CD4-positive, alpha-beta memory T cell (primary cell): Measurements from ENCODE around the gene FKBP5. TPM values are rescaled to one million over a fixed set of nuclear protein-coding genes. Genes with fewer than 3 reads are reported as not detected.
A peak's percentile ranks its signal among the peaks of the same experiment; 100 is the strongest.

Source experiments
- CTCF ChIA-PET: fragments of 350-600 bp; sonication (Branson Sonifier 250); formaldehyde crosslinking; loops from one replicate; lab custom pipeline; 2021; ENCODE audit warnings: inconsistent platforms; ENCODE audit not compliant: partially characterized antibody; lab: Charles Lee
- POLR2A ChIA-PET: fragments of 350-600 bp; sonication (Branson Sonifier 250); formaldehyde crosslinking; loops from one replicate; lab custom pipeline; 2021; ENCODE audit not compliant: partially characterized antibody; lab: Charles Lee
- DNase-seq, 5 donors: peaks; one replicate each; pipeline versions ENCODE4 v3.0.0 to v3.0.0-alpha.2; 2020 to 2022; ENCODE audit warnings: mixed read lengths in 1 of 5
- H3K27ac ChIP-seq: one replicate; pipeline ENCODE4 v1.7.0; 2013; ENCODE audit warnings: low read depth, low read length
- H3K27me3 ChIP-seq: 2 replicates; pipeline ENCODE4 v1.7.0; 2013; ENCODE audit warnings: mild to moderate bottlenecking, low read length, moderate library complexity; ENCODE audit not compliant: insufficient read depth
- H3K36me3 ChIP-seq: 2 replicates; pipeline ENCODE4 v1.7.0; 2013; ENCODE audit warnings: mild to moderate bottlenecking, low read length, moderate library complexity; ENCODE audit not compliant: insufficient read depth
- H3K4me1 ChIP-seq: 2 replicates; pipeline ENCODE4 v1.7.0; 2013; ENCODE audit warnings: mild to moderate bottlenecking, low read length, moderate library complexity; ENCODE audit not compliant: insufficient read depth
- H3K4me3 ChIP-seq, 2 donors: one replicate each; pipeline ENCODE4 v1.7.0; 2013; ENCODE audit warnings: low read length in 2 of 2, mild to moderate bottlenecking in 1 of 2
- H3K9me3 ChIP-seq, 2 donors: one replicate each; pipeline ENCODE4 v1.7.0; 2013; ENCODE audit warnings: low read length in 2 of 2, control low read depth in 1 of 2; ENCODE audit not compliant: control insufficient read depth in 1 of 2
- H3K27ac Mint-ChIP-seq, 7 donors: one replicate each; pipeline ENCODE4 v1.8.0; 2020 to 2021; ENCODE audit warnings: mixed read lengths in 7 of 7, mild to moderate bottlenecking in 6 of 7, inconsistent platforms in 3 of 7, moderate library complexity in 3 of 7
- H3K27me3 Mint-ChIP-seq, 2 donors: one replicate each; pipeline ENCODE4 v1.8.0; 2020 to 2021; ENCODE audit warnings: mixed read lengths in 2 of 2
- H3K36me3 Mint-ChIP-seq, 2 donors: one replicate each; pipeline ENCODE4 v1.8.0; 2020 to 2021; ENCODE audit warnings: mixed read lengths in 2 of 2, inconsistent platforms in 1 of 2, mild to moderate bottlenecking in 1 of 2
- H3K4me1 Mint-ChIP-seq, 4 donors: one replicate each; pipeline ENCODE4 v1.8.0; 2020 to 2021; ENCODE audit warnings: mixed read lengths in 4 of 4, mild to moderate bottlenecking in 1 of 4
- H3K4me3 Mint-ChIP-seq, 8 donors: one replicate each; pipeline ENCODE4 v1.8.0; 2020 to 2021; ENCODE audit warnings: mixed read lengths in 8 of 8, mild to moderate bottlenecking in 7 of 8, moderate library complexity in 6 of 8, inconsistent platforms in 3 of 8
- H3K9me3 Mint-ChIP-seq, 8 donors: one replicate each; pipeline ENCODE4 v1.8.0; 2020 to 2021; ENCODE audit warnings: mixed read lengths in 8 of 8, mild to moderate bottlenecking in 5 of 8, inconsistent platforms in 3 of 8, moderate library complexity in 1 of 8
- intact Hi-C: fragments of 100-400 bp; cut with micrococcal nuclease; formaldehyde crosslinking; loops from one replicate; pipeline ENCODE4 v1.15.1; 2023
- polyA plus RNA-seq, 2 donors: library from polyadenylated mRNA; unstranded; fragments of 300-500 nt; fragmentation: Illumina TruSeq; gene quantifications; one replicate each; pipeline ENCODE4 v1.2.3, GENCODE V29; 2021
- total RNA-seq, 2 experiments: library from RNA; stranded (reverse); gene quantifications; one replicate each; pipeline ENCODE4 v1.2.3, GENCODE V29; 2021

Gene FKBP5
- total and polyA plus RNA-seq, 4 experiments from 2014 or later = 72.9 to 233 (median 84.2) TPM

DNA sequence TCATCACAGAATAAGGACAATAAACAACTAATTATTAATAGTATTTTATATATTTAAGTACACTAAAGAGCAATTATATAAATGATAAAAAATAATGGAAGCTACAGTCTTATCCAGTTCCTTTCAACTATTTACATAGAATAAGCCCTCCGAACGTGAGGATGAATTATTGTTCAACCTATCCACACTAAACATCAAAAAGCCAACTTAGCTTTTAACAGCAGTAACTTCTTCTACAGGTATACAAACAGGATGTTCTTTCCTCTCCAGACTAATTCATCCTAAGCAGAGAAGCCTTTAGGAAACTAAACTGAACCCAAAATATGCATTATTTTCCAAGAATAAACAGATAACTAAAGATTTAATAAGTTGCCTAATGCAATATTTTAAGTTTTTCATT lies 2.3 kb downstream of the FKBP5 start:
- H3K27ac Mint-ChIP-seq = peak overlapping the region in 3 of 7 donors; percentile 57 to 98 (median 92)
- peak overlapping the region; percentile 51 to 99 for H3K4me3 ChIP-seq
- H3K27ac ChIP-seq = no peak overlapping the region
- no peaks in the 10 kb centered on the region for H3K9me3 ChIP-seq
- H3K27me3 Mint-ChIP-seq = no peaks in the 10 kb centered on the region
- ChIA-PET CTCF (interaction anchor here (0.8 to 3.2 kb wide), 12 partner anchors 12 to 62 kb away, joined by 3 to 33 read pairs (median 5); partner anchors contain the start of gene ARMC12), POLR2A (interaction anchor here (1.4 to 8.5 kb wide), 10 partner anchors 9 to 85 kb away, joined by 4 to 141 read pairs (median 12); partner anchors contain the start of gene ARMC12)
- intact Hi-C loops = loop anchor here (5.0 kb wide), 1 partner anchor 49 kb away; no protein-coding TSS in a partner anchor
- H3K36me3 ChIP-seq = no peaks in the 10 kb centered on the region
- H3K9me3 Mint-ChIP-seq = no peaks in the 10 kb centered on the region
- peaks cover 18 to 43% (median 22%) of the 10 kb centered on the region in 4 donors for H3K4me1 Mint-ChIP-seq
- H3K4me1 ChIP-seq = peaks cover 44% of the 10 kb centered on the region
- no peak for DNase-seq
- H3K4me3 Mint-ChIP-seq = peak overlapping the region; percentile 96 to 100 (median 100)
- H3K27me3 ChIP-seq = no peaks in the 10 kb centered on the region
- peaks cover 3 to 20% of the 10 kb centered on the region in 2 donors for H3K36me3 Mint-ChIP-seq

DNA sequence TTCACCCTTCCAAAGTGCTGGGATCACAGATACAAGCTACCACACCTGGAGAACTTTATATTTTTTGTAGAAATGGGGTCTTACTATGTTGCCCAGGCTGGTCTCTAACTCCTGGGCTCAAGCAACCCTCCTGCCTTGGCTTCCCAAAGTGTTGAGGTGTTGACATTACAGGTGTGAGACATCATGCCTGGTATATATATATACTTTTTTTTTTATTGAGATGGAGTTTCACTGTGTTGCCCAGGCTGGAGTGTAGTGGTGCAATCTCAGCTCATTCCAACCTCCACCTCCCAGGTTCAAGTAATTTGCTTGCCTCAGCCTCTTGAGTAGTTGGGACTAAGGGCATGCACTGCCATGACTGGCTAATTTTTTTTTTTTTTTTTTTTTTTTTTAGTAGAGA lies 5.4 kb downstream of the FKBP5 start:
- Mint-ChIP-seq H3K4me1 (peaks cover 33 to 64% (median 36%) of the 10 kb centered on the region in 4 donors), H3K4me3 (peak overlapping the region in 5 of 8 donors; percentile 9 to 57 (median 57)), H3K27me3 (no peaks in the 10 kb centered on the region), H3K27ac (peak overlapping the region in 5 of 7 donors; percentile 37 to 79 (median 64)), H3K36me3 (peaks cover 16 to 31% of the 10 kb centered on the region in 2 donors), H3K9me3 (no peaks in the 10 kb centered on the region)
- no peaks in the 10 kb centered on the region for H3K36me3 ChIP-seq
- H3K27me3 ChIP-seq = no peaks in the 10 kb centered on the region
- no peaks in the 10 kb centered on the region for H3K9me3 ChIP-seq
- intact Hi-C loops = no loop called here
- no peak for DNase-seq
- H3K4me1 ChIP-seq = peaks cover 74% of the 10 kb centered on the region
- ChIA-PET CTCF (interaction anchor here (0.7 to 2.7 kb wide), 7 partner anchors 14 to 504 kb away, joined by 3 to 14 read pairs (median 4); partner anchors contain the start of gene ARMC12), POLR2A (interaction anchor here (0.6 to 8.5 kb wide), 7 partner anchors 15 to 99 kb away, joined by 3 to 141 read pairs (median 3); no protein-coding TSS in a partner anchor)
- no peak overlapping the region for H3K27ac ChIP-seq
- no peak overlapping the region for H3K4me3 ChIP-seq

DNA sequence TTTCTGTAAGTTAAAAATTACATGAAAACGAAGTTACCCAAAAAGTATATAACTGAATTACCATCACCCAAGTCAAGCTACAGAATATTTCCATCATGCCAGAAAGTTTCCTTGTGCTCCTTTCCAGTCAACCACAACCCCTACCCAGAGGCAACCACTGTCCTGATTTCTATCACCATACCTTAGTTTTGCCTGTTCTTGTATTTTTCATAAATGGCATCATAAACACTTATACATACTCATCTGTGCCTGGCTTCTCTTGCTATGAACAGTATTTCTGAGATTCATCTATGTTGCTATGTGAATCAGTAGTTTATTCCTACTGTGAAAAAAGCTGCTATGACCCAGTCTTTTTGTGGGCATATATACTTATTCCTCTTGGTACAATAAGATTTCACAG lies 7.4 kb downstream of the FKBP5 start:
- Histone ChIP-seq H3K36me3 (no peaks in the 10 kb centered on the region), H3K4me1 (peaks cover 93% of the 10 kb centered on the region), H3K27me3 (no peaks in the 10 kb centered on the region), H3K4me3 (no peak overlapping the region), H3K9me3 (no peaks in the 10 kb centered on the region), H3K27ac (no peak overlapping the region)
- peak overlapping the region in 6 of 7 donors; percentile 24 to 83 (median 60) for H3K27ac Mint-ChIP-seq
- DNase-seq = peak in 1 of 5 donors; percentile 45
- no peaks in the 10 kb centered on the region for H3K9me3 Mint-ChIP-seq
- peaks cover 21 to 24% of the 10 kb centered on the region in 2 donors for H3K36me3 Mint-ChIP-seq
- intact Hi-C loops = loop anchor here (2.0 kb wide), 1 partner anchor 16 kb away; no protein-coding TSS in a partner anchor
- CTCF ChIA-PET = interaction anchor here (0.7 to 3.0 kb wide), 11 partner anchors 11 to 159 kb away, joined by 3 to 13 read pairs (median 5); partner anchors contain the start of gene ARMC12
- peak overlapping the region in 7 of 8 donors; percentile 4 to 79 (median 57) for H3K4me3 Mint-ChIP-seq
- H3K27me3 Mint-ChIP-seq = no peaks in the 10 kb centered on the region
- peaks cover 47 to 68% (median 53%) of the 10 kb centered on the region in 4 donors for H3K4me1 Mint-ChIP-seq
- POLR2A ChIA-PET = interaction anchor here (1.1 to 7.2 kb wide), 6 partner anchors 8 to 50 kb away, joined by 3 to 56 read pairs (median 6); no protein-coding TSS in a partner anchor

DNA sequence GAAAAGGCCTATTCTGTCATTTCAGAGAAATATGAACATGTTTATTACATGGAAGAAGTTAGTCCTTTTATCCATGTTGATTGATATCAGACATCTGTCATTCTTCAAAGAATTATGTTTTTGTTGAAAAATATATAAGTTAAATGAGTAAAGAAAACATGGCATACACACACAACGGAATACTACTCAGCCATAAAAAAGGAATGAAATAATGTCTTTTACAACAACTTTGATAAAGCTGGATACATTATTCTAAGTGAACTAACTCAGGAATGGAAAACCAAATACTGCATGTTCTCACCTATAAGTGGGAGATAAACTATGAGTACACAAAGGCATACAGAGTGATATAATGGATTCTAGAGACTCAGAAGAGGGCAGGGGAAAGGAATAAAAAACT lies 9.3 kb downstream of the FKBP5 start:
- H3K4me1 Mint-ChIP-seq = peaks cover 61 to 82% (median 71%) of the 10 kb centered on the region in 4 donors
- Histone ChIP-seq H3K4me1 (peaks cover 96% of the 10 kb centered on the region), H3K9me3 (no peaks in the 10 kb centered on the region), H3K36me3 (no peaks in the 10 kb centered on the region), H3K27me3 (no peaks in the 10 kb centered on the region), H3K27ac (no peak overlapping the region), H3K4me3 (no peak overlapping the region)
- H3K9me3 Mint-ChIP-seq = no peaks in the 10 kb centered on the region
- DNase-seq = no peak
- intact Hi-C loops = no loop called here
- no peaks in the 10 kb centered on the region for H3K27me3 Mint-ChIP-seq
- ChIA-PET POLR2A (interaction anchor here (0.5 to 7.2 kb wide), 5 partner anchors 11 to 62 kb away, joined by 3 to 56 read pairs (median 3); no protein-coding TSS in a partner anchor), CTCF (interaction anchor here (1.0 to 3.0 kb wide), 3 partner anchors 53 to 57 kb away, joined by 3 to 13 read pairs (median 12); partner anchors contain the start of gene ARMC12)
- H3K36me3 Mint-ChIP-seq = peaks cover 21 to 24% of the 10 kb centered on the region in 2 donors
- H3K4me3 Mint-ChIP-seq = peak overlapping the region in 1 of 8 donors; percentile 10
- H3K27ac Mint-ChIP-seq = peak overlapping the region in 2 of 7 donors; percentile 6 to 76

DNA sequence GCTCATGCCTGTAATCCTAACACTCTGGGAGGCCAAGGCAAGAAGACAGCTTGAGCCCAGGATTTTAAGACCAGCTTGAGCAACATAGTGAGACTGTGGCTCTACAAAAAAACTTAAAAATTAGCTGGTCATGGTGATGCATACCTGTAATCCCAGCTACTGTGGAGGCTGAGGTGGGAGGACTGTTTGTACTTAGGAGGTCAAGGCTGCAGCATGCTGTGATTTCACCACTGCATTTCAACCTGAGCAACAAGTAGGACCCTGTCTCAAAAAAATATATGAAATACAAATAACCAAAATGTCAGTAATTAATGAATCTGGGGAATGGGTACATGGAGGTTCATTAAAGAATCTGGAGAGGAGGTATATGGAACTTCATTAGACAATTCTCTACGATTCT lies 9.9 kb downstream of the FKBP5 start:
- Histone ChIP-seq H3K27ac (no peak overlapping the region), H3K36me3 (no peaks in the 10 kb centered on the region), H3K27me3 (no peaks in the 10 kb centered on the region), H3K4me3 (no peak overlapping the region), H3K9me3 (no peaks in the 10 kb centered on the region), H3K4me1 (peaks cover 96% of the 10 kb centered on the region)
- intact Hi-C loops = loop anchor here (1.0 kb wide), 2 partner anchors 8 to 10 kb away; no protein-coding TSS in a partner anchor
- Mint-ChIP-seq H3K4me1 (peaks cover 67 to 88% (median 76%) of the 10 kb centered on the region in 4 donors), H3K27ac (peak overlapping the region in 3 of 7 donors; percentile 35 to 81 (median 67)), H3K4me3 (peak overlapping the region in 4 of 8 donors; percentile 10 to 69 (median 52)), H3K27me3 (no peaks in the 10 kb centered on the region), H3K9me3 (no peaks in the 10 kb centered on the region), H3K36me3 (peaks cover 21 to 24% of the 10 kb centered on the region in 2 donors)
- ChIA-PET POLR2A (interaction anchor here (1.7 to 7.2 kb wide), 3 partner anchors 10 to 77 kb away, joined by 7 to 56 read pairs (median 35); no protein-coding TSS in a partner anchor), CTCF (interaction anchor here (0.6 to 2.2 kb wide), 6 partner anchors 8 to 95 kb away, joined by 3 to 11 read pairs (median 4); partner anchors contain the start of gene ARMC12)
- no peak for DNase-seq

DNA sequence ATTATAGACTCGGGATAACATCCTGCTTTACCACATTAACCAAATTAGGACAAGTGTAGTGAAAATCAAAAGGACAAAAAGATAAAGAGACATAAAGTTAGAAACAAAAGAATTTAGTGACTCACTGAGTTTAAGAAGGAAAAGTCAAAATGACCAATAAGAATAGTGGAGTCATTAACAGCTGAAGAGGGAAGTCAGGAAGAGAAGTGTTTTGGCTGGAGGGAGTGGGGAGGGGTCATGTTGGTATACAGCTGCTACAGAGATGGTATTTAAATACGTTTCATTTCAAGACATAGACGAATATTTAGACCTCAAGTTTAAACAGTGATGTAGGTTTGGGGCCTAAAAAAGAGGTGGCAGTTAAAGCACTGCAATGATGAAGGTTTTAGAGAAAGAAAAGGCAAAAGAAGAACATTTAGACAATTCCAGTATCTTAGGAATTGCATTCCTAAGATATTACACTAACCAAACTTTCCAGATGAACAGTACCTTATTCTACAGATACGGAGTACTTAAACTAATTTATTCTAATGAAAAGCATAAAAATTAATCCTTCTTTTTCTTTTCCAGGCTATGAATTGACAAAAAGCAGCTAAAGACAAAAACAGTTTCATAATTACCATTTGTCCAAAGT lies 10.6 kb downstream of the FKBP5 start:
- ChIA-PET CTCF (interaction anchor here (0.6 to 2.2 kb wide), 6 partner anchors 9 to 94 kb away, joined by 3 to 11 read pairs (median 4); partner anchors contain the start of gene ARMC12), POLR2A (interaction anchor here (1.0 to 7.2 kb wide), 6 partner anchors 9 to 77 kb away, joined by 3 to 56 read pairs (median 10); no protein-coding TSS in a partner anchor)
- Histone ChIP-seq H3K9me3 (no peaks in the 10 kb centered on the region), H3K4me1 (peaks cover 95% of the 10 kb centered on the region), H3K27ac (no peak overlapping the region), H3K27me3 (no peaks in the 10 kb centered on the region), H3K36me3 (no peaks in the 10 kb centered on the region), H3K4me3 (no peak overlapping the region)
- DNase-seq = no peak
- H3K36me3 Mint-ChIP-seq = peaks cover 20 to 26% of the 10 kb centered on the region in 2 donors
- peak overlapping the region; percentile 39 to 91 (median 81) for H3K27ac Mint-ChIP-seq
- H3K9me3 Mint-ChIP-seq = no peaks in the 10 kb centered on the region
- no peaks in the 10 kb centered on the region for H3K27me3 Mint-ChIP-seq
- H3K4me1 Mint-ChIP-seq = peaks cover 67 to 93% (median 79%) of the 10 kb centered on the region in 4 donors
- H3K4me3 Mint-ChIP-seq = peak overlapping the region; percentile 22 to 75 (median 43)
- intact Hi-C loops = loop anchor here (1.0 kb wide), 2 partner anchors 9 kb away; no protein-coding TSS in a partner anchor
